Suprapubic skin (tissue), 4 donors: ENCODE measurements around the gene LYPD1. TPM values are rescaled to one million over a fixed set of nuclear protein-coding genes. Genes with fewer than 3 reads are reported as not detected.

ENCODE experiments used
- DNase-seq, 2 donors: peaks; one replicate each; pipeline ENCODE4 v3.0.0-alpha.2; 2019; ENCODE audit warnings: low spot score in 2 of 2
- H3K27ac ChIP-seq: fragments of 200-600 bp; sonication (generic); one replicate; pipeline ENCODE4 v1.5.1; 2019
- H3K27me3 ChIP-seq: fragments of 200-600 bp; sonication (generic); one replicate; pipeline ENCODE4 v1.5.1; 2019
- H3K36me3 ChIP-seq: fragments of 200-600 bp; sonication (generic); one replicate; pipeline ENCODE4 v1.5.1; 2019
- H3K4me1 ChIP-seq: fragments of 200-600 bp; sonication (generic); one replicate; pipeline ENCODE4 v1.5.1; 2019
- H3K4me3 ChIP-seq: fragments of 200-600 bp; sonication (generic); one replicate; pipeline ENCODE4 v1.5.1; 2019; ENCODE audit warnings: mild to moderate bottlenecking
- H3K9me3 ChIP-seq: fragments of 200-600 bp; sonication (generic); one replicate; pipeline ENCODE4 v1.5.1; 2019
- CTCF ChIP-seq, 2 donors: fragments of 200-600 bp in 1 of 2; fragments of 450-650 bp in 1 of 2; sonication (generic) in 1 of 2; IDR thresholded peaks; one replicate each; pipeline ENCODE4 v1.5.1; 2016 to 2019; ENCODE audit warnings: antibody characterized with exemption in 2 of 2, mild to moderate bottlenecking in 1 of 2, moderate library complexity in 1 of 2
- EP300 ChIP-seq: sonication (generic); formaldehyde crosslinking; IDR thresholded peaks from one replicate; pipeline ENCODE4 v1.6.1; 2017; ENCODE audit warnings: antibody characterized with exemption
- POLR2A ChIP-seq, 2 donors: fragments of 450-650 bp; IDR thresholded peaks; one replicate each; pipeline ENCODE4 v1.6.1; 2017; ENCODE audit warnings: antibody characterized with exemption in 2 of 2, mild to moderate bottlenecking in 2 of 2, moderate library complexity in 2 of 2
- POLR2AphosphoS5 ChIP-seq, 3 donors: sonication (generic); formaldehyde crosslinking; IDR thresholded peaks; one replicate each; pipeline ENCODE4 v1.6.1; 2017; ENCODE audit warnings: antibody characterized with exemption in 3 of 3
- WGBS: methylation state at CpG from one replicate; pipeline ENCODE4 v1.1.5; 2018; 5-methylcytosine and 5-hydroxymethylcytosine counted together
- total RNA-seq, 4 donors: library from RNA; depleted of rRNA; stranded (reverse); fragments of >200 nt; gene quantifications; one replicate each; pipeline ENCODE4 v1.1.0, GENCODE V29; 2016

Gene LYPD1
- total RNA-seq, 4 donors from 2014 or later: 0.34 TPM; not detected in 3

GRCh38 chr2:132646540-132647108, 23.4 kb downstream of the LYPD1 start:
- Histone ChIP-seq H3K4me1 (no peaks in the 10 kb centered on the region), H3K9me3 (no peaks in the 10 kb centered on the region), H3K4me3 (no peak overlapping the region), H3K27me3 (peaks cover 4% of the 10 kb centered on the region), H3K36me3 (no peaks in the 10 kb centered on the region), H3K27ac (no peak overlapping the region)
- no peak for TF ChIP-seq EP300
- no peak for TF ChIP-seq POLR2A (IDR thresholded peaks at IDR 0.05)
- no peak for TF ChIP-seq CTCF (IDR thresholded peaks at IDR 0.05)
- 94% methylated on average over 8 of the region's 8 CpGs for WGBS
- no peak for DNase-seq

- DNase-seq: no peak
- 84% methylated on average over 17 of the region's 18 CpGs for WGBS
- Histone ChIP-seq H3K27ac (no peak overlapping the region), H3K9me3 (no peaks in the 10 kb centered on the region), H3K27me3 (peaks cover 4% of the 10 kb centered on the region), H3K4me3 (no peak overlapping the region), H3K4me1 (no peaks in the 10 kb centered on the region), H3K36me3 (no peaks in the 10 kb centered on the region)
- TF ChIP-seq POLR2A (IDR thresholded peaks at IDR 0.05) (no peak), EP300 (no peak), POLR2AphosphoS5 (IDR thresholded peaks at IDR 0.05) (no peak), CTCF (IDR thresholded peaks at IDR 0.05) (no peak)
Observed at GRCh38 chr2:132645722-132646539, 24.1 kb downstream of the LYPD1 start.

- no peak overlapping the region for H3K27ac ChIP-seq
- H3K4me3 ChIP-seq: no peak overlapping the region
- H3K9me3 ChIP-seq: no peaks in the 10 kb centered on the region
- 84% methylated on average over 35 of the region's 35 CpGs for WGBS
- no peaks in the 10 kb centered on the region for H3K4me1 ChIP-seq
- TF ChIP-seq POLR2A (IDR thresholded peaks at IDR 0.05) (no peak), POLR2AphosphoS5 (IDR thresholded peaks at IDR 0.05) (no peak), CTCF (IDR thresholded peaks at IDR 0.05) (no peak), EP300 (no peak)
- H3K27me3 ChIP-seq: peaks cover 4% of the 10 kb centered on the region
- no peaks in the 10 kb centered on the region for H3K36me3 ChIP-seq
- no peak for DNase-seq
Observed at GRCh38 chr2:132645176-132645575, 24.8 kb downstream of the LYPD1 start.

DNA sequence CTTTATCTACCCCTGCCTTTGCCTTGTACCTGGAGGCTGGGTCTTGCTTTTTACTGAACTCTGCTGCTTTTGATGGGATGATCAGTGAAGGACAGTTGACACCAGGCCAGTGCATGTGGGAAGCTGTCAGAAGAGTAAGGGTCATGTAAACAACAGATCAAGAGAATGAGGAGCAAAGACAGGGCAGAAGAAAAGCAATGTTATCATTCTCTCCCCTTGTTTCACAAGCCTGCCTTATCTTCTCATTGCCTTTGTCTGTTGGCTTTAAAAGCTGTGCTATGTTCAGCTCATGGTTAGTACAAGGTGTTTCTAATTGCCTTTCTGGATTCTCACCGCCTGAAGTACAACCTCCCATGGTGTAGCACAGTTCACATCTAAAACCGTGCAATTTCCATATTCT, 27.6 kb downstream of the LYPD1 start:
- Histone ChIP-seq H3K36me3 (no peaks in the 10 kb centered on the region), H3K9me3 (no peaks in the 10 kb centered on the region), H3K4me3 (no peak overlapping the region), H3K27ac (no peak overlapping the region), H3K27me3 (peaks cover 2% of the 10 kb centered on the region), H3K4me1 (no peaks in the 10 kb centered on the region)
- DNase-seq: no peak
- WGBS: 84% methylated on average over 2 of the region's 2 CpGs
- no peak for TF ChIP-seq POLR2AphosphoS5 (IDR thresholded peaks at IDR 0.05)
- no peak for TF ChIP-seq EP300
- no peak for TF ChIP-seq POLR2A (IDR thresholded peaks at IDR 0.05)
- TF ChIP-seq CTCF (IDR thresholded peaks at IDR 0.05): no peak

GRCh38 chr2:132641819-132642218, 28.2 kb downstream of the LYPD1 start:
- TF ChIP-seq CTCF (IDR thresholded peaks at IDR 0.05) (no peak), POLR2A (IDR thresholded peaks at IDR 0.05) (no peak), POLR2AphosphoS5 (IDR thresholded peaks at IDR 0.05) (no peak), EP300 (no peak)
- Histone ChIP-seq H3K9me3 (no peaks in the 10 kb centered on the region), H3K4me3 (no peak overlapping the region), H3K27ac (no peak overlapping the region), H3K27me3 (no peaks in the 10 kb centered on the region), H3K36me3 (no peaks in the 10 kb centered on the region), H3K4me1 (no peaks in the 10 kb centered on the region)
- DNase-seq: no peak
